CD14-positive monocyte (primary cell): ENCODE data around the gene GFRA3. TPM values are rescaled to one million over a fixed set of nuclear protein-coding genes. Genes with fewer than 3 reads are reported as not detected.

Experiments used
- DNase-seq, 3 donors: peaks; one replicate each; pipeline ENCODE4 v3.0.0-alpha.2; 2011 to 2022
- H2AFZ ChIP-seq: 2 replicates; pipeline ENCODE4 v1.6.0; 2012; ENCODE audit warnings: mild to moderate bottlenecking, low read depth, low read length, inconsistent platforms; ENCODE audit not compliant: insufficient read depth, poor library complexity, severe bottlenecking
- H3K27ac ChIP-seq, 2 donors: 1 replicate in 1 of 2; 2 replicates in 1 of 2; pipeline ENCODE4 v1.5.1; 2012 to 2013; ENCODE audit warnings: low read length in 2 of 2, control low read depth in 1 of 2, inconsistent platforms in 1 of 2, low read depth in 1 of 2, mild to moderate bottlenecking in 1 of 2
- H3K27me3 ChIP-seq, 2 donors: one replicate each; pipeline versions ENCODE4 v1.6.0 to v1.6.1; 2011 to 2013; ENCODE audit warnings: low read length in 2 of 2; ENCODE audit not compliant: control insufficient read depth in 2 of 2, insufficient read depth in 2 of 2
- H3K36me3 ChIP-seq, 2 donors: replicated peaks in 1 of 2; 1 replicate in 1 of 2; 2 replicates in 1 of 2; pipeline versions ENCODE4 v1.5.1 to v1.6.1; 2012 to 2013; ENCODE audit warnings: low read length in 2 of 2, control low read depth in 1 of 2, inconsistent platforms in 1 of 2, mild to moderate bottlenecking in 1 of 2; ENCODE audit not compliant: insufficient read depth in 2 of 2, control insufficient read depth in 1 of 2
- H3K4me1 ChIP-seq, 2 donors: 1 replicate in 1 of 2; 2 replicates in 1 of 2; pipeline versions ENCODE4 v1.5.1 to v1.6.1; 2012 to 2013; ENCODE audit warnings: low read length in 2 of 2, control low read depth in 1 of 2, inconsistent platforms in 1 of 2, mild to moderate bottlenecking in 1 of 2, moderate library complexity in 1 of 2; ENCODE audit not compliant: insufficient read depth in 2 of 2, control insufficient read depth in 1 of 2
- H3K4me2 ChIP-seq: replicated peaks from 2 replicates; pipeline ENCODE3; 2012; ENCODE audit warnings: low read length, moderate library complexity, mild to moderate bottlenecking; ENCODE audit not compliant: poor library complexity, severe bottlenecking; ENCODE audit errors: extremely low read depth
- H3K4me3 ChIP-seq, 3 experiments: fragments of 200-600 bp in 1 of 3; sonication (generic) in 1 of 3; replicated peaks in 1 of 3; 1 replicate in 2 of 3; 2 replicates in 1 of 3; pipeline ENCODE4 v1.5.1; 2011 to 2013; ENCODE audit warnings: low read length in 3 of 3, mild to moderate bottlenecking in 3 of 3, control low read depth in 2 of 3, low read depth in 2 of 3, inconsistent platforms in 1 of 3, moderate library complexity in 1 of 3
- H3K79me2 ChIP-seq: 2 replicates; pipeline ENCODE4 v1.6.0; 2012; ENCODE audit warnings: mild to moderate bottlenecking, control low read depth, inconsistent platforms, low read length, moderate library complexity; ENCODE audit not compliant: insufficient read depth
- H3K9ac ChIP-seq: 2 replicates; pipeline ENCODE4 v1.6.0; 2017; ENCODE audit warnings: low read length, mild to moderate bottlenecking; ENCODE audit not compliant: insufficient read depth, poor library complexity, severe bottlenecking
- H3K9me3 ChIP-seq, 2 donors: replicated peaks in 1 of 2; 1 replicate in 1 of 2; 2 replicates in 1 of 2; pipeline versions ENCODE4 v1.5.1 to v1.6.1; 2012 to 2013; ENCODE audit warnings: low read length in 2 of 2, control low read depth in 1 of 2; ENCODE audit not compliant: control insufficient read depth in 1 of 2, insufficient read depth in 1 of 2
- H4K20me1 ChIP-seq: 2 replicates; pipeline ENCODE4 v1.6.0; 2012; ENCODE audit warnings: mild to moderate bottlenecking, low read length, control low read depth, moderate library complexity; ENCODE audit not compliant: insufficient read depth
- H3K27ac Mint-ChIP-seq, 7 donors: one replicate each; pipeline ENCODE4 v1.8.0; 2020; ENCODE audit warnings: mild to moderate bottlenecking in 7 of 7, mixed read lengths in 7 of 7, moderate library complexity in 6 of 7, inconsistent platforms in 2 of 7
- H3K27me3 Mint-ChIP-seq, 3 donors: one replicate each; pipeline ENCODE4 v1.8.0; 2021 to 2022; ENCODE audit warnings: low read depth in 3 of 3, mild to moderate bottlenecking in 3 of 3, mixed read lengths in 3 of 3, moderate library complexity in 3 of 3, inconsistent platforms in 1 of 3
- H3K36me3 Mint-ChIP-seq, 2 donors: one replicate each; pipeline ENCODE4 v1.8.0; 2020; ENCODE audit warnings: mixed read lengths in 2 of 2, inconsistent platforms in 1 of 2, mild to moderate bottlenecking in 1 of 2
- H3K4me1 Mint-ChIP-seq: one replicate; pipeline ENCODE4 v1.8.0; 2020; ENCODE audit warnings: mild to moderate bottlenecking, mixed read lengths
- H3K4me3 Mint-ChIP-seq, 2 donors: one replicate each; pipeline ENCODE4 v1.8.0; 2020; ENCODE audit warnings: mild to moderate bottlenecking in 2 of 2, mixed read lengths in 2 of 2, moderate library complexity in 1 of 2
- H3K9me3 Mint-ChIP-seq, 7 donors: one replicate each; pipeline ENCODE4 v1.8.0; 2020 to 2022; ENCODE audit warnings: mixed read lengths in 7 of 7, mild to moderate bottlenecking in 6 of 7, moderate library complexity in 6 of 7, inconsistent platforms in 2 of 7
- CTCF ChIP-seq: fragments of 200-600 bp; IDR thresholded peaks from one replicate; pipeline ENCODE4 v1.8.0; 2022; ENCODE audit warnings: antibody characterized with exemption, mild to moderate bottlenecking
- WGBS: methylation state at CpG from one replicate; pipeline ENCODE4 v1.1.5; 2013; ENCODE audit warnings: missing lambda C conversion rate; ENCODE audit not compliant: insufficient coverage; 5-methylcytosine and 5-hydroxymethylcytosine counted together
- intact Hi-C, 2 donors: fragments of 100-400 bp; cut with micrococcal nuclease; formaldehyde crosslinking; loops; one replicate each; pipeline versions ENCODE4 v1.15.0 to v1.15.1; 2023
- polyA plus RNA-seq, 3 donors: library from polyadenylated mRNA; depleted of rRNA in 1 of 3; unstranded in 2 of 3; stranded (reverse) in 1 of 3; fragments of 300-500 nt in 2 of 3; fragments of >200 nt in 1 of 3; fragmentation: Illumina TruSeq in 2 of 3; gene quantifications; 1 replicate in 2 of 3; 2 replicates in 1 of 3; pipeline ENCODE4 v1.2.3, GENCODE V29; 2012 to 2021

GFRA3 gene
- polyA plus RNA-seq, 3 donors, result not detected

GRCh38 chr5:138233280-138233679 is 41.1 kb downstream of the GFRA3 start:
- no peak for DNase-seq
- no peak overlapping the region for H3K4me3 ChIP-seq
- no peaks in the 10 kb centered on the region for H3K4me1 ChIP-seq
- H3K9ac ChIP-seq, result no peak overlapping the region
- H4K20me1 ChIP-seq, result no peaks in the 10 kb centered on the region
- no peak overlapping the region for H3K4me2 ChIP-seq
- 83% methylated on average over 2 of the region's 2 CpGs for WGBS
- peaks cover 0 to 6% (median 3%) of the 10 kb centered on the region in 3 donors for H3K27me3 Mint-ChIP-seq
- H3K79me2 ChIP-seq, result no peaks in the 10 kb centered on the region
- H3K4me1 Mint-ChIP-seq, result peaks cover 6% of the 10 kb centered on the region
- no peak overlapping the region for H3K4me3 Mint-ChIP-seq
- no peak for TF ChIP-seq CTCF
- no peak overlapping the region for H3K27ac Mint-ChIP-seq
- no peaks in the 10 kb centered on the region for H3K36me3 Mint-ChIP-seq
- intact Hi-C loops, result no loop called here
- H3K27me3 ChIP-seq, result no peaks in the 10 kb centered on the region
- H3K36me3 ChIP-seq, result no peaks in the 10 kb centered on the region
- no peaks in the 10 kb centered on the region for H3K9me3 ChIP-seq
- no peaks in the 10 kb centered on the region for H3K9me3 Mint-ChIP-seq
- no peak overlapping the region for H2AFZ ChIP-seq
- no peak overlapping the region for H3K27ac ChIP-seq

GRCh38 chr5:138230981-138231589 is 43.3 kb downstream of the GFRA3 start:
- TF ChIP-seq CTCF, result no peak
- Histone ChIP-seq H3K4me2 (no peak overlapping the region), H3K4me3 (no peak overlapping the region), H3K79me2 (no peaks in the 10 kb centered on the region), H4K20me1 (no peaks in the 10 kb centered on the region), H3K27ac (no peak overlapping the region), H3K36me3 (no peaks in the 10 kb centered on the region), H3K9me3 (peaks cover 3 to 9% of the 10 kb centered on the region in 2 donors), H3K4me1 (no peaks in the 10 kb centered on the region), H3K27me3 (peaks cover 0 to 3% of the 10 kb centered on the region in 2 donors), H3K9ac (no peak overlapping the region), H2AFZ (no peak overlapping the region)
- Mint-ChIP-seq H3K4me3 (no peak overlapping the region), H3K36me3 (no peaks in the 10 kb centered on the region), H3K27me3 (peaks cover 3 to 13% (median 9%) of the 10 kb centered on the region in 3 donors), H3K27ac (no peak overlapping the region), H3K4me1 (peaks cover 6% of the 10 kb centered on the region), H3K9me3 (peaks cover 3 to 12% (median 6%) of the 10 kb centered on the region in 7 donors)
- DNase-seq, result no peak
- 74% methylated on average over 6 of the region's 7 CpGs for WGBS
- intact Hi-C loops, result no loop called here
